ENCODE results near the gene TCERG1.

TCERG1 gene

DNA sequence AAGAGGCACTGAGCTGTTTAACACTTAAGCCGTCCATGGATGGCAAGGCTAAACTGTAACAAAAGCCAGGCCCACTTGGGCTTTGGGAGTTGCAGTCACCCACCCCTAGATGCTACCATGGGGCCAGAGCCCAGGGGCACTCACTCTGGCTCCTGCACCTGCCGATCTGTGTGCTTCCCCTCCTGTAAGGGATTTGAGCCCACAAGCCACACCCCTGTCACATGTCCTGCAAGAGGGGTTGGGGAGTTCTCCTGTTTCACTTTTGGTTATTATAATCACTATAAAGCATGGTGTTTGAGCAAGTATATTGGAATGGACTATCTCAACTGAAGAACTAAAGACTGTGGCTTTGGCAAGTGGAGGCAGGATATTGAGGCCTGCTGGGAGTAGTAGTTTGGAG lies 82.9 kb downstream of the TCERG1 start:
- no peaks in the 10 kb centered on the region for H3K9me3 ChIP-seq (ENCODE audit: control insufficient read depth, low read length)
- no peak overlapping the region for H3K4me2 ChIP-seq (ENCODE audit: low read length)
- no peaks in the 10 kb centered on the region for H3K36me3 ChIP-seq (ENCODE audit: control insufficient read depth, insufficient read depth, low read length)
- no peaks in the 10 kb centered on the region for H3K4me1 ChIP-seq
- H3K9ac ChIP-seq = no peak overlapping the region
- no peak overlapping the region for H3K27ac ChIP-seq
- TF ChIP-seq, protein P1, sequence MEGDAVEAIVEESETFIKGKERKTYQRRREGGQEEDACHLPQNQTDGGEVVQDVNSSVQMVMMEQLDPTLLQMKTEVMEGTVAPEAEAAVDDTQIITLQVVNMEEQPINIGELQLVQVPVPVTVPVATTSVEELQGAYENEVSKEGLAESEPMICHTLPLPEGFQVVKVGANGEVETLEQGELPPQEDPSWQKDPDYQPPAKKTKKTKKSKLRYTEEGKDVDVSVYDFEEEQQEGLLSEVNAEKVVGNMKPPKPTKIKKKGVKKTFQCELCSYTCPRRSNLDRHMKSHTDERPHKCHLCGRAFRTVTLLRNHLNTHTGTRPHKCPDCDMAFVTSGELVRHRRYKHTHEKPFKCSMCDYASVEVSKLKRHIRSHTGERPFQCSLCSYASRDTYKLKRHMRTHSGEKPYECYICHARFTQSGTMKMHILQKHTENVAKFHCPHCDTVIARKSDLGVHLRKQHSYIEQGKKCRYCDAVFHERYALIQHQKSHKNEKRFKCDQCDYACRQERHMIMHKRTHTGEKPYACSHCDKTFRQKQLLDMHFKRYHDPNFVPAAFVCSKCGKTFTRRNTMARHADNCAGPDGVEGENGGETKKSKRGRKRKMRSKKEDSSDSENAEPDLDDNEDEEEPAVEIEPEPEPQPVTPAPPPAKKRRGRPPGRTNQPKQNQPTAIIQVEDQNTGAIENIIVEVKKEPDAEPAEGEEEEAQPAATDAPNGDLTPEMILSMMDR (IDR thresholded peaks at IDR 0.05) = no peak
- no peak overlapping the region for H2AFZ ChIP-seq
- no peaks in the 10 kb centered on the region for H3K27me3 ChIP-seq (ENCODE audit: control insufficient read depth, insufficient read depth, low read length)
- no peaks in the 10 kb centered on the region for H3K79me2 ChIP-seq
- H3K4me3 ChIP-seq (ENCODE audit: low read depth, low read length) = no peak overlapping the region

DNA sequence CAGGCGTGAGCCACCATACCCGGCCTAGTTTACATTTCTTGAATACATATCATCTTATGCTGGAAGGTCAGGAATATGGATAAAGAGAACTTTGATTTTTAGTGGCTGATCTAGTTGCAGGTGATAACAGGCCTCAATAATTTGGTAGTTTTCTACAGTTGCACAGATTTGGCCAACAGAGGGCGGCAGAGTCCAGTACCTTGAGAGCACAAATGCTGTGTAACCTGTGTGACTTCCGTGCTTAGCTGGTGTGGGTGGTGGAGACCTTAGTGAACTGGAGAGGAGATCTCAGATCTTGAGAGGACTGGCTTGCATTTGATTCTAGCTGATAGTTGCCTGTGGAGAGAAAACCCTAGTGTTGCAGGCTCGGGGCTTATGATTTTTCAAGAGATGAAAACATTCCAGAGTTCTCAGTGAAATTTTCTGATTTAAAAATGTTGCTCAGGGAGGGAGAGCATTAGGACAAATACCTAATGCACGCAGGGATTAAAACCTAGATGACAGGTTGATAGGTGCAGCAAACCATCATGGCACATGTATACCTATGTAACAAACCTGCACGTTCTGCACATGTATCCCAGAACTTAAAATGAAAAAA lies 86.2 kb downstream of the TCERG1 start:
- H3K4me2 ChIP-seq (ENCODE audit: low read length) = no peak overlapping the region
- no peaks in the 10 kb centered on the region for H3K79me2 ChIP-seq
- H2AFZ ChIP-seq = peak overlapping the region; percentile 63
- TF ChIP-seq, protein P1 (IDR thresholded peaks at IDR 0.05) = peak; percentile 75
- no peak overlapping the region for H3K4me3 ChIP-seq (ENCODE audit: low read depth, low read length)
- H3K27me3 ChIP-seq (ENCODE audit: control insufficient read depth, insufficient read depth, low read length) = no peaks in the 10 kb centered on the region
- H3K36me3 ChIP-seq (ENCODE audit: control insufficient read depth, insufficient read depth, low read length) = no peaks in the 10 kb centered on the region
- no peak overlapping the region for H3K9ac ChIP-seq
- no peak overlapping the region for H3K27ac ChIP-seq
- no peaks in the 10 kb centered on the region for H3K9me3 ChIP-seq (ENCODE audit: control insufficient read depth, low read length)
- H3K4me1 ChIP-seq = no peaks in the 10 kb centered on the region

- Histone ChIP-seq H3K9ac (no peak overlapping the region), H3K4me3 (ENCODE audit: low read depth, low read length) (no peak overlapping the region), H3K36me3 (ENCODE audit: control insufficient read depth, insufficient read depth, low read length) (no peaks in the 10 kb centered on the region), H3K4me2 (ENCODE audit: low read length) (no peak overlapping the region), H3K27me3 (ENCODE audit: control insufficient read depth, insufficient read depth, low read length) (no peaks in the 10 kb centered on the region), H3K4me1 (no peaks in the 10 kb centered on the region), H3K79me2 (no peaks in the 10 kb centered on the region), H2AFZ (no peak overlapping the region), H3K9me3 (ENCODE audit: control insufficient read depth, low read length) (no peaks in the 10 kb centered on the region), H3K27ac (no peak overlapping the region)
- TF ChIP-seq, protein P1 (IDR thresholded peaks at IDR 0.05) = no peak
These were observed 86.7 kb downstream of the TCERG1 start for GRCh38 chr5:146533882-146534281.

DNA sequence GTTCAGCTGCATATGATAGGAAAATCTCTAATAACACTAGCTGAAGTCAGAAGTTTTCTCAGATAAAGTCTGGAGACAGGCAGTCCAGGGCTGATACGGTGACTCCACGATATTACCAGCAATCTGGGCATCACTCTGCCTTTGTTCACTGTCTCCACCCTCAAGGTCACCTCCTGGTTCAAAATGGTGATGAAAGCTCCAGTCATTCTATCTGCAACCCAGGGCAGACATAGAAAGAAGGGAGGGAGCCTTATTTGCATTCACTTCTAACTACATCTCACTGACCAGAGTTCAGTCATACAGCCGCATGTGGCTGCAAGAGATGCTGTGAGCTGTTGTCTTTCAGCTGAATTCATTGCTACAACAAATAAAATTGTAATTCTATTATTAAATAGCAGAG lies 91.3 kb downstream of the TCERG1 start:
- Histone ChIP-seq H3K9ac (no peak overlapping the region), H3K4me3 (ENCODE audit: low read depth, low read length) (no peak overlapping the region), H2AFZ (no peak overlapping the region), H3K9me3 (ENCODE audit: control insufficient read depth, low read length) (no peaks in the 10 kb centered on the region), H3K27ac (no peak overlapping the region), H3K36me3 (ENCODE audit: control insufficient read depth, insufficient read depth, low read length) (no peaks in the 10 kb centered on the region), H3K79me2 (no peaks in the 10 kb centered on the region), H3K27me3 (ENCODE audit: control insufficient read depth, insufficient read depth, low read length) (no peaks in the 10 kb centered on the region), H3K4me1 (no peaks in the 10 kb centered on the region), H3K4me2 (ENCODE audit: low read length) (no peak overlapping the region)
- TF ChIP-seq, protein P1 (IDR thresholded peaks at IDR 0.05) = no peak

DNA sequence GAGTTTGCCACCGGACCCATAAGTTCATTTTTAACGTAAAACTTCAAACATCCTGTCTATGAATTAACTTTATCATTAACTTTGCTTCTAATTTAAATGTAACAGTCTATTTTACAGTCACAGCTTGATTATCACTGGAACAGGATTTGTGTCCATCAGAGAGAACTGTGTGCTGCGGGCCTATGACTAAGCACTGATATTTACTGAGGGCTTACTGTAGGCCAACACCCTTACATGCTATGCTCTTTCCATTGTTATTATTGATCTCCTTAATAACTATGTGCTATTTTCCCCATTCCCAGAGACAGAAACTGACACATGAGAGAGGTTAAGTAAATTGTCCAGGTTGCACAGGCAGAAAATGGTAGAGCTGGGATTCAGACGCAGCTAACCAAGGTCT lies 92.8 kb downstream of the TCERG1 start:
- Histone ChIP-seq H3K79me2 (no peaks in the 10 kb centered on the region), H3K27me3 (ENCODE audit: control insufficient read depth, insufficient read depth, low read length) (no peaks in the 10 kb centered on the region), H3K4me3 (ENCODE audit: low read depth, low read length) (no peak overlapping the region), H3K27ac (no peak overlapping the region), H3K36me3 (ENCODE audit: control insufficient read depth, insufficient read depth, low read length) (no peaks in the 10 kb centered on the region), H3K9ac (no peak overlapping the region), H3K9me3 (ENCODE audit: control insufficient read depth, low read length) (no peaks in the 10 kb centered on the region), H3K4me1 (no peaks in the 10 kb centered on the region), H2AFZ (no peak overlapping the region), H3K4me2 (ENCODE audit: low read length) (no peak overlapping the region)
- TF ChIP-seq, protein P1 (IDR thresholded peaks at IDR 0.05) = no peak

Measured in parathyroid adenoma (tissue), 2 donors.